LHCN-M2 (cell line): Measurements from ENCODE around the gene LHX6. TPM values are rescaled to one million over a fixed set of nuclear protein-coding genes. Genes with fewer than 3 reads are reported as not detected.

Experiments used
- DNase-seq: peaks from one replicate; pipeline ENCODE4 v3.0.0-alpha.2; 2012; ENCODE audit warnings: low read depth
- total RNA-seq: library from RNA; depleted of rRNA; stranded (reverse); fragments of >200 nt; gene quantifications from 2 replicates; pipeline ENCODE4 v1.2.3, GENCODE V29; 2014

The LHX6 gene
- total RNA-seq, 1 experiment from 2014 or later = not detected

DNA sequence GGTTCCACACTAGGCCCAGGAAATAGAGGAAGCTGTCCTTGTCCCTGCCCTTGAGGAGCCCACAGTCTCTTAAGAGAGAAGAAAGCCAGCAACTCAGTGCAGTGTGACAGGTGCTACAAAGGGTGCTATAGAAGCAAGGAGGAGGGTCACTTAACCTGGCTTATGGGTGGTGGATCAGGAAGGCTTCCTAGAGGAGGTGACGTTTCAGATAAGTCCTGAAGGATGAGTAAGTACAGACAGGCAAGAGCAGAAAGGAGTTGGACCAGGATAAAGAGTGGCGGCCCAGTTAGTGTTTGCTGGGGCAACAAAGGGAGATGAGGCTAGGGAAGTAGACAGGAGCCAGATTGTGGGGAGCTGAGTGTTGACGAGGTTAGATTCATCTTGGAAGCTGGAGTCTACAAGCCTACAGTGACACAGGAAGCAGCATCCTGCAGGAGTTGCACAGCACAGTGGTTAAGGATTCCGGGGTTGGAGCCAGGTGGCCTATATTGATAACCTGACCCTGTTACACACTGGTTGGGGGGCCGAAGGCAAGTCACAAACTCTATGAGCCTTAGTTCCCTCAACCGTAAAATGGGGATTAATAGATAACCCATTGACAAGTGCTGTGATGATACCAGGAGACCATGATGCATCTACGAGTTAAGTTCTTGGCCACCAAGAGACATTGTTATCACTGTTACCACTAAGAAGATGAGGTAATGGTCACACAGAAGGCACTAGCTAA is 5.4 kb upstream of the LHX6 start:
- no peak for DNase-seq

DNA sequence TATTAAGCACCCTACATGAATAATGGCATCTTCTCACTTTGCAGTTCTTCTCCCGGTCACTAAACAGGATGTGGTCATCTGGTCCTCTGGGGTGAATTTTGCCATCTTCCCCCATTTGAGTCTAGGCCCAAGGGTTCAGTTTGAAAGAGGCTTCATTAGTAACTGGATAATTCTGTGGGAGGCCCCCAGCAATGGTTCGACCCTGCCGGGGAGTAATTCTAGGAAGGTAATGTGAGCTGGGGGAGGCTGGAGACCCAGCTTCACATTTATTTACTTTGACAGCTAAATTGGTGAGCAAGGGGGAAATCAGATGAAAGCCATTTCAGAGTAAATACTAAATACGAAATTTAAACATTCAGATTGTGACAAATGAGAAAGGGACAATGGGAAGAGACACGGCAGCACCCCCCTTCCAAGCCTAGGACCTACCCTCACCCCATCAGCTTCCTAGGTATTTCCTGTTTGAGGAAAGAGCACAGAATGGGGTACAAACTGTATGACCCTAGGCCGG is 4.1 kb upstream of the LHX6 start:
- no peak for DNase-seq

DNA sequence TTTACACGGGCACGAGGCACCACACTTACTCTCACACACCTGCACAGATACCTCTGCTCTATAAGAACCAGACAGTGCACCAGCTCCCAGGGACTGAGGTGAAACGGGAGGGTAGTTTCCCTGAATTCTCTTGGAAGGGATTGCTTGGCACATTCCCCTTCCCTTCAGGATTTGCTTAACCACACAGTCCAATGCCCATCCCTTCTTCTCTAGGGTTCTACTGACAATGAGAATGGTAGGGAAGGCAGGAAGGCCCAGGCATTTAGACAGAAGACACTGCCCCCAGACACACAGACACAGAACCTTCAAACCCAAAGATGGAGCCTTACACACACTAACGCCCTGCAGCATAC is 704 bp upstream of the LHX6 start:
- DNase-seq = no peak

DNA sequence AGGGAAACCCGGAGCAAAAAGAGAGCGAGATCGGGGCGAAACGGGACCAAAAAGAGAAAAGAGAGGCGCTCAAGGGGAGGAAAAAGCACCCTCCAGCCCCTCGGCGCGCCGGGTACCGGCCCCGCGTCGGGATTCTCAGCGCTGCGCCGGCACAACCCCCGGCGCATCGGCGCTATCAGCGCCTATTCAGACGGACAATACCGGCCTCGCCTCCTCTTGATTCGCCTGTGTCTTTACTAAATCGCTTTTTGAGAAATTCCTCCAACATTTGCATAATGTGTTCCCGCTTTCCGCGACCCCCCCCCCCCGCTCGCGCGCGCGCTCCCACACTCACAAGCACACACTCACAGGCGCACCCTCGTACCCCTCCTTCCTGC is 578 bp downstream of the LHX6 start:
- no peak for DNase-seq

DNA sequence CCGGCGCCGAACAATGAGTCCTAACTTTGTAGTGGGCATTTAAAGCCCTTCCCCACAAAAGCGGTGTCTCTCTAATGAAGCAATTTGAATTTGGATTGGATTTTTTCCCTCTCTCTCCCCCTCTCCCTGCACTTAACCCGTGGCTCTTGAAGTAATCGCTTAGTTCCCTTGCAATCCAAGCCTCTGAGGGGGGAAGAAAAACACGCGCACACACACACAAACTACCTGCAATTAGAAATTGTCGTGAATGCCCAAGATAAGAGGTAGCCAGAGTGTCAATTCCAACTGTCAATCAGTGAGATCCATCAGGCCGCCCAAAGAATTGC is 1.2 kb downstream of the LHX6 start:
- DNase-seq = no peak

DNA sequence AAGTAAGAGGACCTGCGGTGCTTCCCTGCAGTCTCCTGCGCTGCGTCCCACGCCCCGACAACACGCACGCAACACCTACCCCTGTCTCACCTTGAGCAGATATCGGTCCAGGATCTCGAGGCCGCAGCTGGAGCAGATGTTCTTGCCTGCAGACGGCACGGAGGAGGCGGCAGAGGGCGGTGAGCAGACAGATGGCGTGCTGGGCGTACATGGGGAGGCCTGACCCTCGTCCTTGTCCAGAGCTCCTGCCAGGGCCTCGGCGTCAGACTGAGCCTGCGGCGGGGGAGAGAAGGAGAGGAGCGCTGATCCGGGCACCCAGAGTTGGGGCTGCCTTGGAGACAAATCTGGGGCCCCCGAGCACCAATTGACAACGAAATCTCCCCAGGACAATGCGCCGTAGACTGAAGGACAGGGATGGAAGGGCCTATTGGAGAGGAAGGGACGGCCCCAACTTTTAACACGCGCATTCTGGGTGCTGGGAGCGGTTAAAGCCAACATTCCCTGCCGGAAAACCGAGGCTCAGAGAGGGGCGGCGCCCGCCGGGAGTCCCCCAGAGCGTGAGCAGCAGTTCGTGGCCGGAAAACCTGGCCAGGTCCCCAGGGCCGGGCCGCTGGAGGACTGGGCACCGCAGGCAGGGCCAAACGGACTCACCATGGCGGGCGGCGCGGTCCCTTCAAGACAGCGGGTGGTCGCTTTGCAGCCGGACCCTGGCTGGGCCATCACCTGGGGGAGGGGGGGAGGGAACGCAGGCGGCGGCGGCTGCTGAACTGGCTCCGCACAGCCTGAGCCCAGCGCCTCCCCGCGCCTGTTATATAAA is 1.8 kb downstream of the LHX6 start:
- no peak for DNase-seq

DNA sequence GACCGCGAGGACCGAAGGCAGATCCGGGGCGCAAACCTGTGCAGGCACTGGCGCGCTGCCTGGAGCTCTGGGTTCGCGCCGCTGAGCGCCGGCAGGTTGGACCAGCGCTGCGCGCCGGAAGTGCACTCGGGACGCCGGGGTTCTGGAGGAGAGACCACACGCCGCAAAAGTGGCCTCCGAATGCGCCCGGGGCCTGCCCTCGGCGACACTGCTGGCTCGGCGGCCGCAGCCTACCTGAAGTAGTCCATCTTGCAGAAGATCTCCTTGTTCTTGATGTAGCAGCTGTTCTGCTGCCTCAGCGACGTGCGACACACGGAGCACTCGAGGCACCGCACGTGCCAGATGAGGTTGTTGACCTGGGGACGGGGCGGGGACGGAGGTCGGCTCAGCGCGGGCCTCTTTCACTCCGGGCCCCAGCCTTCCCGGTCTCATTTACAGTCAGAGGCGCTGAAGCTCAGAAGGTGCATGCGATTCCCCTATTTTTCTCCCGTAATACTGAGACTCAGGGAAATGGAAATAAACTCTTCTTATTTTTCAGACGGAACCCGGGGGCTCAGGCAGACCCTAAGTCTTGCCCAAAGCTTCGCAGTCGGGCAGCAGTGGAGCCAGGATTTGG is 2.5 kb downstream of the LHX6 start:
- DNase-seq = no peak

DNA sequence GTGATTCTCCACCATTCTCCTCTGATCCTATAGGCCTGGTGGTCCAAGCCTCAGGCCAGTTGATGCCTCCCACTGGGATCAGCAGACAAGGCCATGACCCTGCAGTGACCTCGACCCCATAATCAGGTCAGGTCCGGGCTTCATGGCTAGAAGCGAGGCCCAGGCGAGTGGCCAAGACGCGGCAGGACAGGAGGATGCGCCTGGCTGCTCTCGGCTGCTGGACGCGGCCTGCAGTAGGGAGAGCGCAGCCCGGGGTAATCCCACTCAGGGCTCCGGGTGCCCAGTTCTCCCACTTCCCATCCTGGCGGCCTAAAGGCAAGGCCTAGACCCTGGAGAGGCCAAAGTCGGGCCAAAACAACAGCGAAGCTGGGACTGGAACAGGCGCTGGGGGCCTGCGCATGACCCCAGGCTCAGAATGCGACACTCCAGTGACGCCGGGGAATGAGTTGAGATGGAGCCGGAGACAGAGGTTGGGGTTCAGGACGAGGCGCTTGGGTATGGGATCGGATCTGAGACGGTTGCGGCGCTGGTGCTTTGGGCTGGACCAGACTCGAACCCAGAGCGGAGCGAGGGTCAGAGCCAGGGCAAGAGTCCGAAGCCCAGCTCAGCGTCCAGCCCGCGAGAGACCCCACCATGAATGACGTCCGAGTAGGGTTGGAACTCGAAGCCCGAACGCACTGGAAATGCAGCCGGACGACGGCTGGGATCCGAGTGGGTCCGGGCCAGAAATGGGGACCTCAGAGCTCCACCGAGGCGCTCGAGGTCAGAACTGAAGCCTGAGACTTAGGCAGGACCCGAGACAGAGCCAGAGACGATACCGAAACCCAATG is 3.2 kb downstream of the LHX6 start:
- no peak for DNase-seq

DNA sequence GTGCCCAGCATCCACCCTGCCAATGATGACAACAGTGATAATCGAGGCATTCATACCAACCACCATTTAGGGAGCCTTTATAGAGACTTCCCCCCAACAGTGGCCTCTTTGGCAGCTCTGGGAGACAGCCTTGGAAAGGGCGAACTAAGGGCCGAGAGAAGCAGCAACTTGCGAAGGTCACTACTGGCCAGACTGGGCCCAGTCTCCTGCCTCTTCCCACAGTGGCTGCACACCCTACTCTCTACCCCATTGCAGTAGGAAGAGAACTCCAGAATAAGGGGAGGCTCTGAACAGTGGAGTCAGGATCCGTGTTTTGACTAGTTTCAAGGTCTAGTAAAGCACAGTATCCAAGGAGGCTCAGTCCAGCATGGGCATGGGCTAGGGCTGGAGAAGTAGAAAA is 5.3 kb downstream of the LHX6 start:
- no peak for DNase-seq

DNA sequence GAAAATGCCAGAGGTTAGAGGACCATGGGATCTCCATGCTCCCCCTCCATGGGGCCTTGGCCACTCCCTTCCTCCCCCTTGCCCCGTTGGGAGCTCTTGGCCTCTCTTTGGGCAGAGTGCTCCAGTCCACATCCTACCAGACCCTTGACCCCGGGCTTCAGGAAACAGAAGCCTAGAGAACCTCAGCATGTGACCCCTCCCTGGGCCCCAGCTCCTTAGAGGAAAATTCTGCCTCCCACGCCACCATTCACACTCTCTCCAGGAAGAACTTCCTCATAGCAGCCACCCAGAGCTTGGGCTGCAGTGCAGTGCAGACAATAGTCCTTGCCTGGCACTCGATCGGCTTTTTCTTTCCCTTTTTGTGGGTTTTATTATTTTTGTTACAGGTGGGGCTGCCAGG is 6.0 kb downstream of the LHX6 start:
- no peak for DNase-seq

DNA sequence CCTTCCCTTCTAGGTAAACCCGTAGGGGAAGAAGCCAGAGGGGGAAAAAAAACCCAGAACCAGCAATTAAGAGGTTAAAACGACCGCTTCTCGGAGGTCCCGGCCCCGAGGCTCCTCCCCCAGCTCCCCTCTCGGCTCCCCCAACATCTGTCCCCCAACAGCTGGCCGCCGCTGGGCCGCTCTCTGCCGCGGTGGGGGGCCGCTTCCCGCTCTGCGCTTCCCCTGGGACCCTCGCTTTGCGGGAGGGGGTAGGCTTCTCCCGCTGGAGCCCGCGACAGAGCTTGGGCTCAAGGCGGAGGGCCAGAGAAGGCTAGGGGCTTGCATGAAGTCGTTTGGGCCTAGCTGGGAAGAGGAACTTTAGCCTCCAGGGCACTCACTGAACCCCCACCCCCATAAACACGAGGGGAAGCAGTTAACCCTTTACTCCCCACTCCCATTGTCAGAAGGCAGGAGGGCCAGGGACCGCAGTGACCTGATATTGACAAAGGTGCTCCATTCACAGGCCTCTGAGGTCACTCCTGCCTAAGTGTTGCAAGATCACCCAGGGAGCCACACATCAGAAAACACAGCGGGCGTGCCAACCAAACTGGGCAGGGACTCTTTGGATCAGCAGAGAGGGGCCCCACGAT is 7.5 kb downstream of the LHX6 start:
- no peak for DNase-seq

DNA sequence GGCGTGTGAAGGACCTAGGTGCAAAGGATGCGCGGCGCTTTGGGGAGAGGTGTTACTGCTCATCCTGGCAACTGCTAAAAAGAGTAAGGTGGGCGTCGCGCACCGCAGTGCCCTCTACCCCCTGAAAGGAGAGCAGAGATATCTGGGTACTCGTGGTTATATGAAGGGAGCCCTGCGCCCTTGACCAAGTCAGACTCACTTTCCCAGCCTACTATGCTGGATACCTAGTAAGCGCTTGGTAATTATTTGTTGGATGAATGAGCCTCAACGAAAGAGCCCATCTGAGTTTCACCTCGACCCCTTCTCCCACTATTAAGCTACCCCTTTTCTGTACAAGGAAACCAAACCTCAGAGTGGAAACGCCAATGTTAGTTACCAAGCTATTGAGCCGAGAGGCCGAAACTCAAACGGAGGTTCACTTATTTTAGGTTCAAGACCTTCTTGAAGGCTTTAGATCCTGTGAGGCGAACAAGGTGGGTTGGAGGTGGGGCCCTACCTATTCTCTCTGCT is 8.0 kb downstream of the LHX6 start:
- no peak for DNase-seq

DNA sequence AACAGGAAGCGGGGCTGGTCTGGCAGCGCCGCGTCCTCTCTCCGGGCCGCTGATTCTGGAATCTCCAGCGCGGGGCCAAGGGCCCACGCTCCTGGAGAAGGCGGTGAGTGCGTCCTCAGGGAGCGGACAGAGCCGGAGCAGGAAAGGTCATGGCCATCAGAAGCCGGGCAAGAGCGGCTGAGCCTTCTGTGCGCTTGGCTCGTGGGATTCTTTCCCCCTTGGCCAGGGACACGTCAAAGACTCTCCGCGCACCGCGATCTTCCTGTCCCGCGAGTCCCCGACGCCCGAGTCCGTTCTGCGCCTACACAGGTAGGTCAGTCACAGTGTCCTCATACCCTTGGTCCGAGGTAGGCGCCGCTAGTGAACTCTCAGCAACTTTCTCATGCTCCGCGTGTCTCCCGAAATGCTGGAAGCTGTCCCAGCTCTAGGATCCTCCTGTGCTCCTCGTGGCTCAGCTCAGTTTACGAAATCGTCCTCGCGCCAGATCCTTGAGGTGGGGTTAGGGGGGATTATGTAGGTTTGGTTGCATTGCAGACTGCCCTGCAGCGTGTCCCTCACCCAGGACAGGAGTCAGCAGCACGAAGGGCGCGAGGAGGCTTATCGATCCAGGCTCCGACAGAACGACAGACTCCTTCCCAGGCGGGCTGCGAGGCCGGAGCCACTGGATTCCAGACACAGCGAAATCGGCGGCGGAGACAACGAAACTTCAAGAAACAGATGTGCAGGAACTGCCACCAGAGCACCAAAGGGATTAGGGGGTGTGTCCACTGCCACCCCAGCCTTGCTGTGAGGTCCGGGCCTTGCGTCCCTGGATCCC is 8.7 kb downstream of the LHX6 start:
- DNase-seq = no peak

DNA sequence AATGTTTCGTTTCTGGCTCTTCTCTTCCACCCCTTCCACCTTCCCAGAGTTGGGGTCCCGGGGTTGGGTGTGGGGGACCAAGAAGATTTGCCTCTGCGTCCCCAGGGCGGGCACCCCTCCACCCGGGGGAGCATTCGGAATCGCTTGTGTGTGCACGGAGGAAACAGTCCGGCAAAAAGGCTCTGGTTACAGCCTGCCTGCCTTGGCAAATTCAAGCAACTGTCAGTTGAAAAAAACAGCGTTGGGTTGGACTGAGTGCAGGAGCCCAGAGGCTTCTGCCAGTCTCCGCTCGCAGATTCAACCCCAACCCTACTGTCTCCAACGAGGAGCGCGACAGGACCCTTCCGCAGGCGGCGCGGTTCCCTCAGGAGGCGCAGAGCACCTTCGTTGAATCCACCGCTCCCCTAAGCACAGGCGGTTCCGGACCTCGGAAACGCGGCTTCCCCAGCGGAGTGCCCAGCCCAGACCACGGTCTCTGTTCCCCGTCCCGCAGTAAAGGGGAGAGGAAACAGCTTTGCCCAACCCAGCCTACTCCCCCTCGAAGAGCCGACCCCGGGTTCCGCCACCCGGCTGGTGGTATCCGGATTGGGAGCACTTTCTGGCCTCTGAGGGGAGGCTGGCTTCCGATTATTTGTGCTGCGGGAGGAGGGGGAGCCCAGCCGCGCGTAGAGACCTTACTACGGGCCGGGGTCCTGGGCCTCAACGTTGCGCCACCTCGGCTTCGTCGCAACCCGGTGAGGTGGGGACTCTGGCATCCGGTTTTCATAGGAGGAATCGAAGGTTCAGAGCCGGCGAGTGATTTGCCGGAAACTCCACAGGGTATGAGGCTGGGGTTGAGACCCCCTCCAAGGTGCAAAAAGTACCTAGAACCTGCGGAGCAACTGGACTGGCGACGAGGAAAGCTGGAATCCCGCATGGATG is 9.6 kb downstream of the LHX6 start:
- DNase-seq = peak; percentile 14

DNA sequence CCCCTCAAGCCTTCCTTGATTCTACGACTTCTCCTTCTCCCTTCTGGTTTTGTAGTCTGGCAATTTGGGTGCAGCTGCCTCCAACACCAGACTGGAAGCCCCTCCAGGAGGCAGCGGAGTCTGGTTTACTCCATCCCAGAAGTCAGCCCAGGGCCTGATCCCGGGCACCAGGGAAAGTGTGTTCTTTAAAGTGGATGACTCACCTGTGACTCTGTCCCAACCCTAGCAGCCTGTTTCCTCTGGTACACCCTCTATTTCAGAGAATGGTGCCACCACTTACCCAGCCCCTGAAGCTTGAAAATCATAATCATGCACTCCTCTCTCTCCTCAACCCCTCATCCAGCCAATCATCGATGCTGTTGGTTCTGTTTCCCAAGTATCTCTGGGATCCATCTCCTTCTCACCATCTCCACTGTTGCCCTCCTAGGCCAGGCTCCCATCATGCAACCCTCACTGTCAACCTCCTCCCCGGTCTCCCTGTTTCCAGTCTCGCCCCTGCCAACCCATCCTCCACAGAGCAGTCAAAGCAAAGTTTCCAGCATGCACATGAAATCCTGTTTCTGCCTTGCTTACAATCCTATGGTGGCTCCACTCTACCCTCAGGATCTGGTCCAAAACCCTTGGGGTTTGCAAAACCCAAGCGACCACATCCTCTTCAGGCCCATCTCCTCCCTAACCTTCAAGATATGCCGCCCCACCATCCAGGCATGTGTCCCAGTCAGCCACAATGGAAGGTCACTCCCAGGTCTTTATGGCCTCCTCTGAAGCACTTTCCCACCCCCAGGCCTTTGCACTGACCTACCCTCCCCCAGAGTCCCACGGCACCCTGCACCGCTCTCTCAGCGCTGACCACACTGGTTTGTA is 10.5 kb downstream of the LHX6 start:
- peak; percentile 20 for DNase-seq

DNA sequence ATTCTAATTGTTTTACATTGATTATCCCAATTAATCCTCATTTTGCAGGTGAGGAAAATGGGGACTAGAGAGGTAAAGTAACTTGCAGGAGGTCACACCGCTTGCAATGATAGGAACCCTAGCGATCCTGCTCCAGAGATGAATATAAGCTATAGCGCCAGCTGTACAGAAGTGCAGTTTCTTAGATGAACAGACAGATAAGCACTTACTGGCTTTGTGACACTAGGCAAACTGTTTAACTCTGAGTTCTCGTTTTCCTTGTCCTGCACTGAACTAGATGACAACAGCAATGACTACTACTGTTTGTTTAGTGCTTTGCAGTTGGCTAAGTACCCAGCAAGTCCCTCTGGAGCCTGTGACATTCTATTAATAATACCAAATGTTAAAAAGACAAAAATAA is 11.1 kb downstream of the LHX6 start:
- DNase-seq = no peak

DNA sequence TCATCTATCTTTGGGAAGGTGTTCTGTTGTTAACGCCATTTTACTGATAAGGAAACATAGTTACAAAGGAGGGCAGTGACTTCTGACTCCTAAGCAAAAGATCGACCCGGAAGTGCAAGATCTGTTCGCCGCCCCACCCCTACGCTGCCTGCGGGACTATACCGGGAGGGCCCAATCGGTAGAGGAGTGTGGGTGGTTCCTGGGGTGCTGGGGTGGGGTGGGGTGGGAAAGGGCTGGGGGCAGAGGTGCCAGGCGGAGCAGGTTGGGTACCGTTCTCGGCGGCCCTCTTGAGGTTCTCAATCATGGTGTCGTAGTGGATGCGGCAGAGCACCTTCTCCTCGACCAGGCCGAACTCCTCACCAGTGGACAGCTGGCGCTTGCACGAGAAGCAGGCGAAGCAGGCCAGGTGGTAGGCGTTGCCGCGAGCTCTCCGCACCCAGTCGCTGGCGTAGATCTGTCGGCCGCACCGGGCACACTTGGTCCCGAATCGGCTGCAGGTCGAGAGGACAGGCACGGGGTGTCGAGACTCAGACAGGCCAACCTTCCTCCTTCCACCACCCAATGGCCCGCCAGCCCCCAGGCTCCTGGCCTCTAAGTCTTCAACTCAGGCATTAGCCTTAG is 11.8 kb downstream of the LHX6 start:
- DNase-seq = no peak
